Progenitor cell of endocrine pancreas (in vitro differentiated cells): ENCODE results near the gene OLFML3. TPM values are rescaled to one million over a fixed set of nuclear protein-coding genes. Genes with fewer than 3 reads are reported as not detected.

Source experiments
- DNase-seq: peaks from one replicate; pipeline ENCODE4 v3.0.0; 2021; ENCODE audit warnings: low spot score; ENCODE audit not compliant: unreplicated experiment
- H3K27ac Mint-ChIP-seq: 2 replicates; pipeline ENCODE4 v1.8.0; 2021; ENCODE audit warnings: mild to moderate bottlenecking, moderate library complexity, mixed read lengths
- H3K27me3 Mint-ChIP-seq: 2 replicates; pipeline ENCODE4 v1.8.0; 2021; ENCODE audit warnings: mixed read lengths
- H3K36me3 Mint-ChIP-seq: 2 replicates; pipeline ENCODE4 v1.8.0; 2022; ENCODE audit warnings: mixed read lengths; ENCODE audit not compliant: insufficient read depth
- H3K4me1 Mint-ChIP-seq: 2 replicates; pipeline ENCODE4 v1.8.0; 2021; ENCODE audit warnings: low read depth, mixed read lengths
- H3K4me3 Mint-ChIP-seq: 2 replicates; pipeline ENCODE4 v1.8.0; 2021; ENCODE audit warnings: low read depth, mild to moderate bottlenecking, moderate library complexity, mixed read lengths
- H3K9me3 Mint-ChIP-seq: 2 replicates; pipeline ENCODE4 v1.8.0; 2021; ENCODE audit warnings: low read depth, mixed read lengths
- total RNA-seq: library from RNA; stranded (reverse); gene quantifications from 2 replicates; pipeline ENCODE4 v1.2.1, GENCODE V29; 2021
- TF ChIP-seq, protein P1 (sequence below): fragments of 200-600 bp; sonication (generic); IDR thresholded peaks from one replicate; pipeline ENCODE4 v1.5.0; 2021; ENCODE audit warnings: antibody characterized with exemption, mild to moderate bottlenecking; ENCODE audit not compliant: unreplicated experiment

The OLFML3 gene
- total RNA-seq, 1 donor from 2014 or later, result 12.9 TPM

GRCh38 chr1:113980110-113980509, 836 bp downstream of the OLFML3 start:
- DNase-seq, result no peak
- H3K4me3 Mint-ChIP-seq, result no peak overlapping the region
- H3K27me3 Mint-ChIP-seq, result peaks cover 3% of the 10 kb centered on the region
- H3K27ac Mint-ChIP-seq, result peak overlapping the region; percentile 64
- TF ChIP-seq, protein P1, sequence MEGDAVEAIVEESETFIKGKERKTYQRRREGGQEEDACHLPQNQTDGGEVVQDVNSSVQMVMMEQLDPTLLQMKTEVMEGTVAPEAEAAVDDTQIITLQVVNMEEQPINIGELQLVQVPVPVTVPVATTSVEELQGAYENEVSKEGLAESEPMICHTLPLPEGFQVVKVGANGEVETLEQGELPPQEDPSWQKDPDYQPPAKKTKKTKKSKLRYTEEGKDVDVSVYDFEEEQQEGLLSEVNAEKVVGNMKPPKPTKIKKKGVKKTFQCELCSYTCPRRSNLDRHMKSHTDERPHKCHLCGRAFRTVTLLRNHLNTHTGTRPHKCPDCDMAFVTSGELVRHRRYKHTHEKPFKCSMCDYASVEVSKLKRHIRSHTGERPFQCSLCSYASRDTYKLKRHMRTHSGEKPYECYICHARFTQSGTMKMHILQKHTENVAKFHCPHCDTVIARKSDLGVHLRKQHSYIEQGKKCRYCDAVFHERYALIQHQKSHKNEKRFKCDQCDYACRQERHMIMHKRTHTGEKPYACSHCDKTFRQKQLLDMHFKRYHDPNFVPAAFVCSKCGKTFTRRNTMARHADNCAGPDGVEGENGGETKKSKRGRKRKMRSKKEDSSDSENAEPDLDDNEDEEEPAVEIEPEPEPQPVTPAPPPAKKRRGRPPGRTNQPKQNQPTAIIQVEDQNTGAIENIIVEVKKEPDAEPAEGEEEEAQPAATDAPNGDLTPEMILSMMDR, result no peak
- no peaks in the 10 kb centered on the region for H3K36me3 Mint-ChIP-seq
- H3K9me3 Mint-ChIP-seq, result no peaks in the 10 kb centered on the region
- H3K4me1 Mint-ChIP-seq, result peaks cover 24% of the 10 kb centered on the region

- no peak for DNase-seq
- TF ChIP-seq, protein P1, result no peak
- H3K9me3 Mint-ChIP-seq, result peaks cover 5% of the 10 kb centered on the region
- peaks cover 3% of the 10 kb centered on the region for H3K27me3 Mint-ChIP-seq
- H3K4me1 Mint-ChIP-seq, result peaks cover 24% of the 10 kb centered on the region
- H3K4me3 Mint-ChIP-seq, result no peak overlapping the region
- H3K36me3 Mint-ChIP-seq, result peaks cover 2% of the 10 kb centered on the region
- H3K27ac Mint-ChIP-seq, result no peak overlapping the region
These were observed 3.0 kb downstream of the OLFML3 start for GRCh38 chr1:113981962-113982931.

GRCh38 chr1:113982949-113983348, 3.7 kb downstream of the OLFML3 start:
- H3K36me3 Mint-ChIP-seq, result peaks cover 2% of the 10 kb centered on the region
- no peak for DNase-seq
- peaks cover 24% of the 10 kb centered on the region for H3K4me1 Mint-ChIP-seq
- TF ChIP-seq, protein P1, result no peak
- H3K4me3 Mint-ChIP-seq, result no peak overlapping the region
- H3K27me3 Mint-ChIP-seq, result peaks cover 3% of the 10 kb centered on the region
- no peak overlapping the region for H3K27ac Mint-ChIP-seq
- H3K9me3 Mint-ChIP-seq, result peaks cover 10% of the 10 kb centered on the region

GRCh38 chr1:113983391-113983790, 4.1 kb downstream of the OLFML3 start:
- DNase-seq, result no peak
- peaks cover 2% of the 10 kb centered on the region for H3K36me3 Mint-ChIP-seq
- H3K4me3 Mint-ChIP-seq, result no peak overlapping the region
- H3K4me1 Mint-ChIP-seq, result peaks cover 23% of the 10 kb centered on the region
- TF ChIP-seq, protein P1, result no peak
- H3K9me3 Mint-ChIP-seq, result peaks cover 10% of the 10 kb centered on the region
- H3K27ac Mint-ChIP-seq, result no peak overlapping the region
- peaks cover 3% of the 10 kb centered on the region for H3K27me3 Mint-ChIP-seq

- no peak for DNase-seq
- Mint-ChIP-seq H3K27me3 (peaks cover 3% of the 10 kb centered on the region), H3K4me3 (no peak overlapping the region), H3K36me3 (peaks cover 2% of the 10 kb centered on the region), H3K27ac (no peak overlapping the region), H3K9me3 (peaks cover 10% of the 10 kb centered on the region), H3K4me1 (peaks cover 19% of the 10 kb centered on the region)
- TF ChIP-seq, protein P1, result no peak
These were observed 4.6 kb downstream of the OLFML3 start for GRCh38 chr1:113983826-113984225.
